ENCODE results near the gene SDHC. TPM values are rescaled to one million over a fixed set of nuclear protein-coding genes. Genes with fewer than 3 reads are reported as not detected.

The SDHC gene
- total and polyA plus RNA-seq, 2 donors (not counting 1 experiment from before 2014, with no cell fraction given) = 78.3 to 109 TPM

- POLR2A ChIA-PET = interaction anchor here (0.6 kb wide), 1 partner anchor 156 kb away, joined by 4 read pairs; no protein-coding TSS in a partner anchor
- H3K4me3 Mint-ChIP-seq = no peak overlapping the region
- CTCF ChIA-PET = no interaction called here
- Histone ChIP-seq H3K4me3 (ENCODE audit: control extremely low read depth in 1 of 5, extremely low read depth in 1 of 5, insufficient read depth in 1 of 5, low read depth in 2 of 5, low read length in 4 of 5) (no peak overlapping the region), H3K27me3 (replicated peaks in 1 of 4; ENCODE audit: control extremely low read depth in 1 of 4, control insufficient read depth in 3 of 4, insufficient read depth in 4 of 4, low read length in 3 of 4) (peaks cover 0 to 24% (median 11%) of the 10 kb centered on the region in 4 experiments), H2AFZ (ENCODE audit: insufficient read depth, low read depth, low read length, poor library complexity, severe bottlenecking) (no peak overlapping the region), H3K9me3 (ENCODE audit: control extremely low read depth in 1 of 3, control insufficient read depth in 2 of 3, insufficient read depth in 1 of 3, low read length in 2 of 3) (no peaks in the 10 kb centered on the region), H3K36me3 (replicated peaks in 1 of 2; ENCODE audit: control extremely low read depth in 1 of 2, control insufficient read depth in 1 of 2, extremely low read depth in 1 of 2, insufficient read depth in 2 of 2, low read length in 1 of 2) (no peaks in the 10 kb centered on the region), H3K4me1 (ENCODE audit: control insufficient read depth in 2 of 2, insufficient read depth in 2 of 2, low read length in 2 of 2) (peaks cover 8 to 15% of the 10 kb centered on the region in 2 donors), H3K4me2 (replicated peaks; ENCODE audit: low read depth, low read length, poor library complexity, severe bottlenecking) (no peak overlapping the region), H4K20me1 (ENCODE audit: control insufficient read depth, insufficient read depth, low read length, poor library complexity, severe bottlenecking) (no peaks in the 10 kb centered on the region), H3K27ac (ENCODE audit: low read length in 2 of 2) (no peak overlapping the region), H3K9ac (ENCODE audit: low read length) (no peak overlapping the region), H3K79me2 (ENCODE audit: control insufficient read depth, insufficient read depth, low read length) (no peaks in the 10 kb centered on the region)
- WGBS (ENCODE audit: insufficient coverage) = 97% methylated on average over 3 of the region's 5 CpGs
- peaks cover 23% of the 10 kb centered on the region for H3K27me3 Mint-ChIP-seq
- ATAC-seq (ENCODE audit: low read depth) (no peak), DNase-seq (no peak)
- no peaks in the 10 kb centered on the region for H3K9me3 Mint-ChIP-seq (ENCODE audit: insufficient read depth)
- intact Hi-C loops (cut with micrococcal nuclease) = no loop called here
- TF ChIP-seq CTCF (IDR thresholded peaks at IDR 0.05) (no peak), EZH2 (IDR thresholded peaks at IDR 0.05; ENCODE audit: borderline replicate concordance, insufficient read depth, low read depth, low read length, poor library complexity, severe bottlenecking) (no peak)
- peaks cover 26% of the 10 kb centered on the region for H3K4me1 Mint-ChIP-seq
- no peak overlapping the region for H3K27ac Mint-ChIP-seq
Observed at GRCh38 chr1:161265305-161265704, 48.9 kb upstream of the SDHC start.

GRCh38 chr1:161266202-161266601 is 48.0 kb upstream of the SDHC start:
- H4K20me1 ChIP-seq (ENCODE audit: control insufficient read depth, insufficient read depth, low read length, poor library complexity, severe bottlenecking) = no peaks in the 10 kb centered on the region
- no peak for ATAC-seq (ENCODE audit: low read depth)
- TF ChIP-seq CTCF (IDR thresholded peaks at IDR 0.05) (no peak), EZH2 (IDR thresholded peaks at IDR 0.05; ENCODE audit: borderline replicate concordance, insufficient read depth, low read depth, low read length, poor library complexity, severe bottlenecking) (no peak)
- H3K4me2 ChIP-seq (replicated peaks; ENCODE audit: low read depth, low read length, poor library complexity, severe bottlenecking) = no peak overlapping the region
- H3K27me3 ChIP-seq (replicated peaks in 1 of 4; ENCODE audit: control extremely low read depth in 1 of 4, control insufficient read depth in 3 of 4, insufficient read depth in 4 of 4, low read length in 3 of 4) = peaks cover 0 to 15% (median 8%) of the 10 kb centered on the region in 4 experiments
- CTCF ChIA-PET = no interaction called here
- H3K9me3 ChIP-seq (ENCODE audit: control extremely low read depth in 1 of 3, control insufficient read depth in 2 of 3, insufficient read depth in 1 of 3, low read length in 2 of 3) = no peaks in the 10 kb centered on the region
- H3K27ac Mint-ChIP-seq = no peak overlapping the region
- H3K4me3 Mint-ChIP-seq = no peak overlapping the region
- H3K9me3 Mint-ChIP-seq (ENCODE audit: insufficient read depth) = no peaks in the 10 kb centered on the region
- H3K27me3 Mint-ChIP-seq = peaks cover 20% of the 10 kb centered on the region
- H3K36me3 ChIP-seq (replicated peaks in 1 of 2; ENCODE audit: control extremely low read depth in 1 of 2, control insufficient read depth in 1 of 2, extremely low read depth in 1 of 2, insufficient read depth in 2 of 2, low read length in 1 of 2) = no peaks in the 10 kb centered on the region
- H3K79me2 ChIP-seq (ENCODE audit: control insufficient read depth, insufficient read depth, low read length) = no peaks in the 10 kb centered on the region
- H3K4me1 ChIP-seq (ENCODE audit: control insufficient read depth in 2 of 2, insufficient read depth in 2 of 2, low read length in 2 of 2) = peaks cover 4 to 8% of the 10 kb centered on the region in 2 donors
- intact Hi-C loops (cut with micrococcal nuclease) = no loop called here
- H3K4me1 Mint-ChIP-seq = peaks cover 17% of the 10 kb centered on the region
- H2AFZ ChIP-seq (ENCODE audit: insufficient read depth, low read depth, low read length, poor library complexity, severe bottlenecking) = no peak overlapping the region
- no peak overlapping the region for H3K4me3 ChIP-seq (ENCODE audit: control extremely low read depth in 1 of 5, extremely low read depth in 1 of 5, insufficient read depth in 1 of 5, low read depth in 2 of 5, low read length in 4 of 5)
- POLR2A ChIA-PET = no interaction called here
- no peak overlapping the region for H3K9ac ChIP-seq (ENCODE audit: low read length)
- WGBS (ENCODE audit: insufficient coverage) = no CpG with 5 or more reads among the region's 3 CpGs
- H3K27ac ChIP-seq (ENCODE audit: low read length in 2 of 2) = no peak overlapping the region
- DNase-seq = no peak

Data from B cell (primary cell).